Measurements from ENCODE around the gene SMG7.

The SMG7 gene

GRCh38 chr1:183559061-183559460 is 86.8 kb downstream of the SMG7 start:
- in situ Hi-C loops (cut with MboI; ENCODE audit: low sequenced_read_pairs): no loop called here

- in situ Hi-C loops (cut with MboI; ENCODE audit: low sequenced_read_pairs): no loop called here
These were observed 90.4 kb downstream of the SMG7 start for GRCh38 chr1:183562701-183563100.

- in situ Hi-C loops (cut with MboI; ENCODE audit: low sequenced_read_pairs): no loop called here
These were observed 93.0 kb downstream of the SMG7 start for GRCh38 chr1:183565261-183565660.

GRCh38 chr1:183566026-183566425 is 93.7 kb downstream of the SMG7 start:
- in situ Hi-C loops (cut with MboI; ENCODE audit: low sequenced_read_pairs): no loop called here

GRCh38 chr1:183567584-183567983 is 95.3 kb downstream of the SMG7 start:
- in situ Hi-C loops (cut with MboI; ENCODE audit: low sequenced_read_pairs): no loop called here

GRCh38 chr1:183568176-183569021 is 96.1 kb downstream of the SMG7 start:
- in situ Hi-C loops (cut with MboI; ENCODE audit: low sequenced_read_pairs): no loop called here

- in situ Hi-C loops (cut with MboI; ENCODE audit: low sequenced_read_pairs): no loop called here
These were observed 96.8 kb downstream of the SMG7 start for GRCh38 chr1:183569141-183569540.

GRCh38 chr1:183569801-183570200 is 97.5 kb downstream of the SMG7 start:
- in situ Hi-C loops (cut with MboI; ENCODE audit: low sequenced_read_pairs): no loop called here

GRCh38 chr1:183570451-183570850 is 98.2 kb downstream of the SMG7 start:
- in situ Hi-C loops (cut with MboI; ENCODE audit: low sequenced_read_pairs): no loop called here

GRCh38 chr1:183571678-183572268 is 99.5 kb downstream of the SMG7 start:
- in situ Hi-C loops (cut with MboI; ENCODE audit: low sequenced_read_pairs): no loop called here

GRCh38 chr1:183572721-183573120 is 100.4 kb downstream of the SMG7 start:
- in situ Hi-C loops (cut with MboI; ENCODE audit: low sequenced_read_pairs): no loop called here

- in situ Hi-C loops (cut with MboI; ENCODE audit: low sequenced_read_pairs): no loop called here
These were observed 103.3 kb downstream of the SMG7 start for GRCh38 chr1:183575606-183576005.

- in situ Hi-C loops (cut with MboI; ENCODE audit: low sequenced_read_pairs): no loop called here
These were observed 104.2 kb downstream of the SMG7 start for GRCh38 chr1:183576537-183576936.

- in situ Hi-C loops (cut with MboI; ENCODE audit: low sequenced_read_pairs): no loop called here
These were observed 105.7 kb downstream of the SMG7 start for GRCh38 chr1:183577897-183578465.

- in situ Hi-C loops (cut with MboI; ENCODE audit: low sequenced_read_pairs): no loop called here
These were observed 106.6 kb downstream of the SMG7 start for GRCh38 chr1:183578856-183579255.

- in situ Hi-C loops (cut with MboI; ENCODE audit: low sequenced_read_pairs): no loop called here
These were observed 108.0 kb downstream of the SMG7 start for GRCh38 chr1:183580281-183580682.

- in situ Hi-C loops (cut with MboI; ENCODE audit: low sequenced_read_pairs): no loop called here
These were observed 109.9 kb downstream of the SMG7 start for GRCh38 chr1:183582021-183582713.

- in situ Hi-C loops (cut with MboI; ENCODE audit: low sequenced_read_pairs): no loop called here
These were observed 111.2 kb downstream of the SMG7 start for GRCh38 chr1:183583466-183583865.

- in situ Hi-C loops (cut with MboI; ENCODE audit: low sequenced_read_pairs): no loop called here
These were observed 111.8 kb downstream of the SMG7 start for GRCh38 chr1:183584147-183584546.

GRCh38 chr1:183585038-183585437 is 112.7 kb downstream of the SMG7 start:
- in situ Hi-C loops (cut with MboI; ENCODE audit: low sequenced_read_pairs): no loop called here

- in situ Hi-C loops (cut with MboI; ENCODE audit: low sequenced_read_pairs): no loop called here
These were observed 114.2 kb downstream of the SMG7 start for GRCh38 chr1:183586455-183586854.

GRCh38 chr1:183586926-183587325 is 114.6 kb downstream of the SMG7 start:
- in situ Hi-C loops (cut with MboI; ENCODE audit: low sequenced_read_pairs): no loop called here

All from HL-60/S4 (cell line).